Embryonic facial prominence (tissue), 1 donor: ENCODE results near the gene LRMDA.

Experiments
- DNase-seq: peaks from one replicate; pipeline ENCODE4 v3.0.0-alpha.2; 2016; ENCODE audit errors: extremely low spot score

The LRMDA gene

DNA sequence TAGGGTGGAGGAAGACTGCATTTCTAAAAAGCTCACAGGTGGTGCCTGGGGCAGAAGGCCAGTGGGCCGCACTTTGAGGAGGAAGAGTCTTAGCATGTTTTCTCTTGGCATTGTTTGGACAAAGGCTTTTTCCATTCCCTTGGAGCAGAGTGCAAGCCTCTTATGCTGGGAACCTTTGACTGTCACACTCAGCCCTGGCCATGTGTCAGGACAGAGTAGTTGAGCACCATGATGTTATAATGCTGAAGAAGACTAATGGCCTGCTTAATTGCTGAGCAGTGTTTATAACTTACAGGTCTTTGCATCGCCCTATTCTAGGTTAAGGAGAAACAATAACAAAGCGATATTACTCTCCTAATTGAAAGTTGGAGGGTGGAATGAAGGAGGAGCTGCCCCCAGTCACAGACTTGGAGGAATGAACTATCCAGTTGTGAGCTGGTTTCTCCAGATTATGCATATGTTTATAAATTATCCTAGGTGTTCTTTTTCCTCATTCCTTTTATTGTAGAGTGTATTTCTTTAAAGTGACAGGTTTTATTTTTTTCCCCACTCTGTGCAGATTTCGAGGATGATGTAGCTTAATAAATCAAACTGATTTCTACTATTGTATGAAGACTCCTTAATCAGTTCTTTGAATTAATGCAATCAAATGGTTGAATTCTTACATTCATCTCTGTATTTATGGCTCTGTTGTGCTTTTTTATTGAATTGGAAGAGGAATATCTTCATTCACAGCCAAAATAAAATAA lies 767.0 kb downstream of the LRMDA start:
- no peak for DNase-seq

DNA sequence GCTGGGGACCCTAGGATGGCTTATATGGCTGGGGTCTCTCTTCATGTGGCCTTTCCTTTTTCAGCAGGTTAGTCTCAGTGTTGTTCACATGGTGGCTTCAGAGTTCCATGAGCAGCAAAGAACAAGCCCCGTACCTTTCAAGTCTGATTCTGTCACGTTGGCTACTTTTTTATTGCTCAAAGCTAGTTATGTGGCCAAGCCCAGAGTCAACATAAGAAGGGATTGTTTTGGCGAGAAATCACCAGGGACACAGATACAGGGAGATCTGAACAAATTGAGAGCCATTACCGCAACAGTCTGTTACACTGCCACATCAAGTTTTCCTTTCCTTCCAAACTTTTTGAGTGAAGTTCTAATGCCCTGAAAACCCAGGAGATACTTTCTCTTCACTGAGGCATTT lies 770.5 kb downstream of the LRMDA start:
- no peak for DNase-seq

DNA sequence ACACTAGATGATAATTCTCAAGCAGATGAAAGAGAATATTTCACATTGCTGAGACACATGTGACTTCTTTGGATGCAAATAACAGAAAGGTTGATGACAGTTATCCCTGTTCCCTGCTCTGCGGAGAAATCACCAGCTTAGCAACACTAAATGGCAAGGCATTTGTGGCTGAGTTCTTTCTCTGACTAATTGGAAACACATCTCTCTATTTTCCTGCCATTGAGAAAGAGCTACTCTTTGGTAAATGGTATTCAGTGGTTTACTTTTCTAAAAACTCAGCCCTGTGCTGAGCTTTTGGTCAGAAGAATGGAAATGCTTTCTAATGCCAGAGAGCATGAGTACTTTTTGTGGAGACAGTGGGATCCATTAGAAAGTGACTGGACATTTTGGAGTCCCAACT lies 771.4 kb downstream of the LRMDA start:
- DNase-seq: no peak

DNA sequence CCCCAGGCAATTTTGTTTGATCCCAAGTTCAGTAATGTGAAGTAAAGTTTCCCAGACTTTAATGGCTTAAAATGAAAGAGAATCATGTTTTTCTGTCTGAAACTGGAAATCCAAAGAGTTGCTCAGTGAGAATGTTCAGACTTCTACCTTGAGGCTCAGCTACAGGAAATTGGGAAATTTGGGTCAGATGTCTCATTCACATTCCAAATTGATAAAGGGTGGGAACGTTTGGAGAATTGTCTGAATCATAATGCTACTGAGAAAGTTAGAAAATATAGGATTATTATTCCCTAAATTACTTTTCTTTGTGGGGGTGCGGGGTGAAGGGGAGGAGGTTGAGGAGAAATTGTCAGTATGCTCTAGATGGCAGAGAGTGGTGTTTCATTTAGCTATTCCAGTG lies 773.9 kb downstream of the LRMDA start:
- no peak for DNase-seq

DNA sequence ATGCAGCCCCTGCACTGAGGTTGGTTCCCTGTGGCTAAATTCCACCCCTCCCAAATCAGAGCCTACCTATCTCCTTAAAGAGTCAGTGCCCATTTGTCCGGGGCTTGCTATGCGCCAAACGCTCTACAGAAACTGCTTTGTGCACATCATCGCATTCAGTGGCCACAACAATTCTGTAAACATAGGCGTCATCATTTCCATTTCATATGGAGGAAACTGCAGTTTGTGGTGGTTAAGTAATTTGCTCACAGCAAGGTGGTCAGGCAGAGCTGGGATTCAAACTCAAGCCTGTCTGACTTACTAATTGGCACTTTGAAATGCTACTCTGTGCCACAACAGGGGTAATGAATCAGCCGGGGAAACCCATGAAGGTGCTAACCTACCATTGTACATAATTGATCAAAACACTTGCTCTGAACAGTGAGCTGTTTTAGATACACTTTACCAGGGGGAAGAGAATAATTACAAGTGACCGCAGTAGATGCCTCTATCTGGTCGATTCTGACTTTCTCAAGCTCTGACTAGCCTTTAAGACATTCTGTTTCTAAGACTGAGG lies 775.5 kb downstream of the LRMDA start:
- DNase-seq: no peak

DNA sequence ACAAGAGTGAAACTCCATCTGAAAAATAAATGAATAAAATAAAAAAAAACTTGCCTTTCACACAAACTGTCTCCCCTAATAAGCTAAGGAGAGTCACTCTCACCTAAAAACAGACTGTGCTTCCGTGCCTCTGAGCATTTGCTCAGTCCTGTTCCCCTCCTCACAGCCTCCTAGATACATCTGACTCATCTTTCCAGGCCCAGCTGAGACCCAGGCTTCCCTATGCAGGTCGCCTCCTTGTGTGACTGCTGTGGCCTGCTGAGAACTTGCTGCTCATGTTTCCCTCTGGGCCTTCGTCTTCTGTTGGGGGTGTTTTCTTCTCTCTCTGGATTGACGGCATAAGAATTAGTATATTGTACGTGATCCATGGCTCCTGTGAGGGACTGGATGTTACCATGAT lies 777.7 kb downstream of the LRMDA start:
- DNase-seq: no peak

DNA sequence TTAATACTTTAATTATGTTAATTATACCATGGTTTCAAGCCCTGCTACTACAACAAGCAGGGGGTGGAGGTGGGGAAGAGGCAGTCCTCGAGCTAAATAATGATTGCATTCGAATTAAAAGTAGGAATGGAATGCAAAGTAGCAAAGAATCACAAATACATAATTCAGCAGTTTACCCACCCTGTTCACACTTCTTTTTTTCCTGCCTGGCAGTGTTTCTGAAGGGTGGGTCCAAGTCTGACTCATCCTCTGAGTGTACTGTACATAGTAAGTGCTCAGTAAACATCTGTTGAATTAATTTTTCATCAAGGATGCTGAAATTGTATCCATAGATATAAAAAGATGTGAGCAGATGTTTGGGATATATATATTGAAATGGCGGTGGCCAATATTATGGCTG lies 778.8 kb downstream of the LRMDA start:
- DNase-seq: no peak

DNA sequence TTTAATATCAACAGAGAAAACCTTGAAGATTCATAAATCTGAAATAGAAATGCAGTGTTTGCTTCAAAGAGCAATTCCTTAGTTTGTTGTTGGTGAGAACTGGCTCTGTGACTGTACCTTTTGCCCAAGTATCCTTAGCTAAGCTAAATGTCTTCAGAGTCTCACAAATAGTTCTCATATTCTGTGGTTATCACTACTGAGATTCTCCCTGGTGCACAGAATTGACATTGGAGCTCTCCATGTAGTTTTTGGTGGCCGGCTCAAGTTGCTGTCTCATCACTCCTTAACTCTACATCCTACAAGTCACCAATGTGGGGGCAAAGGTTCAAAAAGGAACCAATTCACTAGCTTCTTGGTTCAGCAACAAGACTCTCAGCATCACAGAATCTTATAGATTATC lies 780.3 kb downstream of the LRMDA start:
- DNase-seq: no peak

GRCh38 chr10:76213876-76214275 lies 782.5 kb downstream of the LRMDA start:
- no peak for DNase-seq

GRCh38 chr10:76218035-76218434 lies 786.6 kb downstream of the LRMDA start:
- no peak for DNase-seq

GRCh38 chr10:76229341-76229740 lies 797.9 kb downstream of the LRMDA start:
- DNase-seq: no peak

- no peak for DNase-seq
These were observed 799.5 kb downstream of the LRMDA start for GRCh38 chr10:76230921-76231285.

GRCh38 chr10:76231286-76231934 lies 800.0 kb downstream of the LRMDA start:
- DNase-seq: no peak

- DNase-seq: no peak
These were observed 803.2 kb downstream of the LRMDA start for GRCh38 chr10:76234499-76235226.

DNA sequence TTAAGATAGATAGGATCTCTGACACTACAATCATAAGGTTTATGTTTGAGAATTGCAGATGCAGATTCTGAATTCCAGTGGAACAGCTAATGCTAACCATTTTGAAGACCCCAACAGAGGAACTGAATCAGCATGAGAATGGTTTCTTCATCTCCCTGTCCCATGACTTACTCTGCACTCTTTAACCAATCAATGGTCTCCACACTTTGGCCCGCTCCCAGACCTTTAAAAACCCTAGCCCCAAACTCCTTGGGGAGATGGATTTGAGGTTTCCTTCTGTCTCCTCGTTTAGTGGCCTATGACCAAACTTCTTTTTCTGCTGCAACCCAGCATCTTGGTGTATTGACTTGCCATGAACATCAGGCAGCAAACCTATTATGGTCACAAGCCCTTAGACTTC lies 804.9 kb downstream of the LRMDA start:
- no peak for DNase-seq

DNA sequence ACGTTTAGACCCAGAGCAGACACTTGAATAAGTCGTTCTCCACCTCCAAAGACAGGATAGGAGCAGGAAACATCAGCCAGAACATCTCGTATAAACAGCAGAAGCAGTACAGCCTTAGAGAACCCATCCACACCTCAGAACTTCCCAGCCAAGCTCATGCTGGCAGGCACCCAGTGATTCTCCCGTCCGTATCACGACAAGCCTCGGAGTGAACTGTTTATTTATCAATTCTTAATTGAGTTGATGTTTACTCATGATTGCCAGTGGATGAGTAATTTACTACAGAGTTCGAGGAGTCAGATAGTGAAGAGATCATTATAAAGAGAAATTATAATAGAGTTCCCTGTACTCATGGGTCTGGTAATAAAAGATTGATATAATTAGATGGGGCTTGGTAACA lies 811.5 kb downstream of the LRMDA start:
- DNase-seq: no peak

DNA sequence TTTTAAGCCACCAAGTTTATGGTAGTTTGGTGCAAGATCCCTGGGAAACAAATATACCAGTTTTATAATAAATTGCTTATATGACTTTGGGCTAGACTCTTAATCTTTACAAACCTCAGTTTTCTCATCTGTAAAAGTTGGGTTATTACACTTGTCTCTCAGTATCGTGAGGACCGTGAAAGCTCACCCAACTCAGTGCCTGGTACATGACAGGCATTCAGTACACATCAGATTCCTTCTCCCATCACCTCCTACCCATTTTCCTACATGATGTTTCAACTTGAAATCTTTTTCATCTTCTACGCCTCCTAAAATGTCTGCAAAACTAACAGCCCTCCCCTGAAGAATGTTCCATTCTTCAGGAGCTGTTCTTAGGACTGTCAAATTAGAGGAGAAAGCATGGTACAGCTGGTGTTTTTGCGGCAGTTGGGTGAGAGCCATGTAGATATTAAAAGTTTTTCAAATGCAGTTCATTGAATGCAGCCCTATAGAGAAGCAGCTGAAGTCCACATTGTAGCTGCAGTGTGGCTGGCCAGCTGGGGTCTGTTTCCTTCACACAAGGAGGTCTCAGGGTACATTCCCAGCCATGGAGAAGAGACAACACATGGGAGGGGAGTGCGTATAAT lies 812.8 kb downstream of the LRMDA start:
- no peak for DNase-seq

DNA sequence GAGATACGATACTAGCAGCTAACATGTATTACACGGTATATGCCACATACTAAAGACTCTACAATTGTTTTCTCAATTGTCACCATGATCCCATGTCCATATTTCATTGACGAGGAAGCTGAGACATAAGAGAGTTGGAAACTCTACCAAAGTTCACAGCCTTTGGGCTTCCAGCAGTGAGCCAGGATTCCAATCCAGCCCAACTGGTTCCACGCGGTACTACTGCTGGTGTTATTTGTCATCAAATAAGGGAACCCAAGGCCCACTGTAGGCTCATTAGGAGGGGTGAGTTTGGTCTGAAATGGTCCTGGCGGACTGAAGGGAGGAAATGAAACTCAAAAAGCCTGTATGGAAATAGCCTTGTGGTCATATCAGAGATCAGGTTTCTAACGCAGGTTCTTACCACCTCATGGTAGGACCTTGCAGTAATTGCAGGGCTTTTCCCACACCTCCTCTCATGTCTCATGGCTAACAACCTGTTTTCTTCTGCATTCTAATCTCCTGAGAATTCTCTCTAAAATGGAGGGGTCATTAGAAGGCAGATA lies 814.6 kb downstream of the LRMDA start:
- DNase-seq: no peak

- no peak for DNase-seq
These were observed 817.3 kb downstream of the LRMDA start for GRCh38 chr10:76248649-76249200.

- DNase-seq: no peak
These were observed 820.6 kb downstream of the LRMDA start for GRCh38 chr10:76251841-76252671.

DNA sequence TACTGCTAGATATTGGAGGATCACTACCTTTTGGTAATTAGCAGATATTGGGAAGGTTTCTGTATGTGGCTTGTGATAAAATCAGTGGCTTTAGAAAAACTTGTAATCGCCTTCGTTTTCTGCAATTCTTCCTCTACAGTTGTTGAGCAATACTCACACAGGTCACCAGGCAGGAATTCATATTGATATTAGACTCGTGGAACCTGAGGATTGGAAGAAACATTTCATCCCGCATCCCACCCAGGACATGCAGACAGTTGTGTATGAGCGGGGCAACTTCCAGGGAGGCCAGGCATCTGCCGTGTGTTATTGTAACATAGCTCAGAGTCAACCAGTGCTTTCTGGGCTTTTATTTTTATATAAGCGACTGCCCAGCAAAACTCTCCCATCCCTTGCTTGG lies 821.3 kb downstream of the LRMDA start:
- no peak for DNase-seq
